Vagina (tissue), 2 donors: ENCODE results near the gene NFKBIB. TPM values are rescaled to one million over a fixed set of nuclear protein-coding genes. Genes with fewer than 3 reads are reported as not detected.

Experiments used
- DNase-seq, 2 donors: peaks; one replicate each; pipeline ENCODE4 v3.0.0-alpha.2; 2017; ENCODE audit errors: extremely low spot score in 2 of 2
- H3K27ac ChIP-seq: fragments of 200-600 bp; sonication (generic); one replicate; pipeline ENCODE4 v1.5.1; 2019
- H3K27me3 ChIP-seq: fragments of 200-600 bp; sonication (generic); one replicate; pipeline ENCODE4 v1.5.1; 2019
- H3K36me3 ChIP-seq, 2 donors: fragments of 200-600 bp; sonication (generic); one replicate each; pipeline ENCODE4 v1.5.1; 2017 to 2019
- H3K4me1 ChIP-seq: fragments of 200-600 bp; sonication (generic); one replicate; pipeline ENCODE4 v1.5.1; 2019
- H3K4me3 ChIP-seq, 2 donors: fragments of 200-600 bp; sonication (generic); 1 replicate in 1 of 2; 2 replicates in 1 of 2; pipeline ENCODE4 v1.5.1; 2016 to 2019
- H3K9me3 ChIP-seq: fragments of 200-600 bp; sonication (generic); one replicate; pipeline ENCODE4 v1.5.1; 2019
- POLR2A ChIP-seq, 2 donors: fragments of 450-650 bp; IDR thresholded peaks; one replicate each; pipeline ENCODE4 v1.6.1; 2017; ENCODE audit warnings: antibody characterized with exemption in 2 of 2, mild to moderate bottlenecking in 2 of 2, moderate library complexity in 2 of 2
- POLR2AphosphoS5 ChIP-seq, 2 donors: sonication (generic); formaldehyde crosslinking; IDR thresholded peaks; one replicate each; pipeline ENCODE4 v1.9.0; 2017; ENCODE audit warnings: antibody characterized with exemption in 2 of 2, mild to moderate bottlenecking in 2 of 2, low read depth in 1 of 2; ENCODE audit not compliant: insufficient read depth in 1 of 2
- intact Hi-C: fragments of 100-400 bp; cut with DNase I; formaldehyde crosslinking; loops from one replicate; pipeline ENCODE4 v1.15.1; 2023
- total RNA-seq: library from RNA; depleted of rRNA; stranded (reverse); fragments of >200 nt; gene quantifications from one replicate; pipeline ENCODE4 v1.2.3, GENCODE V29; 2016
- TF ChIP-seq, protein P1 (sequence below), 3 experiments: fragments of 450-650 bp in 2 of 3; fragments of 200-600 bp in 1 of 3; sonication (generic) in 1 of 3; IDR thresholded peaks; one replicate each; pipeline ENCODE4 v1.5.1; 2017 to 2019; ENCODE audit warnings: antibody characterized with exemption in 3 of 3, mild to moderate bottlenecking in 2 of 3, moderate library complexity in 2 of 3

Gene NFKBIB
- total RNA-seq, 1 donor from 2014 or later: 16.7 TPM

DNA sequence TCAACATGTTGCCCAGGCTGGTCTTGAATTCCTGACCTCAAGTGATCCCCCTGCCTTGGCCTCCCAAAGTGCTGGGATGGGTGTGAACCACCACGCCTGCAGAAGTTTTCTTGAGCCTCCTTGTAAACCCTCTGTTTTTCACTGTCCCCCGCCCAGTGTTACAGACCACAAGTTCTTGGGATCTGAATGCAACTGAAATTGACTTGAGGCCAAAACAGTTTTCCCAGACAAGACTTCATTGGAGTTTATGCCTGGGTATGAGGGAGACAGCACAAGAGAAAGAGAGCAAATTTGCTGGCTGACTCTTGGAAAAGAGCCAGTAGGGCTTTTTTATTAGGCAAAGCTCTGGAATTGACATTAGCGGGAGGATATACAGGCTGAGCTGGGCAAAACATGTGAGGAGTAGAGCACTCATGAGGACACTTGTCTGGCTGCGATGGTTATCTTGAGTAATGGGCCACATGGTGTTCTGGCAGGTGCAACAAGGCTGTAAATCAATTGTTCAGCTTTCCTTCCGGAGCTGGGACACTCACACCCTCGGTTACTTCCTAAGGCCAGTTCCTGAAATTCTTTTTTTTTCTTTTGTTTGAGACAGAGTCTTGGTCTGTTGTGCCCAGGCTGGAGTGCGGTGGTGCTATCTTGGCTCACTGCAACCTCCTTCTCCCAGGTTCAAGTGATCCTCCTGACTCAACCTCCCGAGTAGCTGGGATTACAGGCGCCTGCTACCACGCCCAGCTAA, 37.3 kb upstream of the NFKBIB start:
- TF ChIP-seq, protein P1, sequence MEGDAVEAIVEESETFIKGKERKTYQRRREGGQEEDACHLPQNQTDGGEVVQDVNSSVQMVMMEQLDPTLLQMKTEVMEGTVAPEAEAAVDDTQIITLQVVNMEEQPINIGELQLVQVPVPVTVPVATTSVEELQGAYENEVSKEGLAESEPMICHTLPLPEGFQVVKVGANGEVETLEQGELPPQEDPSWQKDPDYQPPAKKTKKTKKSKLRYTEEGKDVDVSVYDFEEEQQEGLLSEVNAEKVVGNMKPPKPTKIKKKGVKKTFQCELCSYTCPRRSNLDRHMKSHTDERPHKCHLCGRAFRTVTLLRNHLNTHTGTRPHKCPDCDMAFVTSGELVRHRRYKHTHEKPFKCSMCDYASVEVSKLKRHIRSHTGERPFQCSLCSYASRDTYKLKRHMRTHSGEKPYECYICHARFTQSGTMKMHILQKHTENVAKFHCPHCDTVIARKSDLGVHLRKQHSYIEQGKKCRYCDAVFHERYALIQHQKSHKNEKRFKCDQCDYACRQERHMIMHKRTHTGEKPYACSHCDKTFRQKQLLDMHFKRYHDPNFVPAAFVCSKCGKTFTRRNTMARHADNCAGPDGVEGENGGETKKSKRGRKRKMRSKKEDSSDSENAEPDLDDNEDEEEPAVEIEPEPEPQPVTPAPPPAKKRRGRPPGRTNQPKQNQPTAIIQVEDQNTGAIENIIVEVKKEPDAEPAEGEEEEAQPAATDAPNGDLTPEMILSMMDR (IDR thresholded peaks at IDR 0.05): no peak
- peak; percentile 44 to 90 for TF ChIP-seq POLR2AphosphoS5 (IDR thresholded peaks at IDR 0.05; ENCODE audit: insufficient read depth in 1 of 2, low read depth in 1 of 2)
- TF ChIP-seq POLR2A (IDR thresholded peaks at IDR 0.05): no peak
- H3K4me3 ChIP-seq: no peak overlapping the region
- H3K36me3 ChIP-seq: no peaks in the 10 kb centered on the region
- H3K4me1 ChIP-seq: peaks cover 29% of the 10 kb centered on the region
- no peaks in the 10 kb centered on the region for H3K27me3 ChIP-seq
- DNase-seq: no peak
- peak overlapping the region; percentile 68 for H3K27ac ChIP-seq
- no peaks in the 10 kb centered on the region for H3K9me3 ChIP-seq
- intact Hi-C loops: no loop called here

DNA sequence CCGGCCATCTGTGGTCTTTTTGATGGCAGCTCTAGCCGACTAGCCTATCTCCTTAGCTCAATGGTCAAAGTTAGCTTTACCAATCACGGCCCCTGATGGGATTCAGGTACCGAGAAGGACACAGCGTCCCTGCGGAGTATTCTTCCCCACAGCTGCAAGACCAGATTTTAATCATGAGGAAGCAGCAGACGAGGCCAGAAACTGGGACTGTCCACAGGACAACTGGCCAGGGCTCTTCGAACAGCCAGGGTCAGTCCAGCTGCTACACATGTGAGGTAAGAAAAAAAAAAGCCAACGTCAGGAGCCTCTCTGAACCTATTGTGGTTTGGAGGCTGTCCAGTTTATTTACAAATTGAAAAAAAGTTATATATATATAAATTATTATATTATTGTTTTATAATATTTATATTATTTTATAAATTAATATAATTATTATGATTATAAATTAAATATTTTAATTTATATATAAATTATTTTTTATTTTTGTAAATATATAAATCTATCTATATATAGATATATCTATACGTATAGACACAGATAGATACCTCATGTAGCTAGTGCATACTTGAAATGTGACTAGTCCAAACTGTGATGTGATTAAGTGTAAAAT, 32.5 kb upstream of the NFKBIB start:
- peaks cover 40% of the 10 kb centered on the region for H3K4me1 ChIP-seq
- H3K4me3 ChIP-seq: no peak overlapping the region
- no peaks in the 10 kb centered on the region for H3K36me3 ChIP-seq
- intact Hi-C loops: no loop called here
- TF ChIP-seq POLR2A (IDR thresholded peaks at IDR 0.05) (no peak), POLR2AphosphoS5 (IDR thresholded peaks at IDR 0.05; ENCODE audit: insufficient read depth in 1 of 2, low read depth in 1 of 2) (no peak)
- TF ChIP-seq, protein P1 (IDR thresholded peaks at IDR 0.05): no peak
- H3K9me3 ChIP-seq: no peaks in the 10 kb centered on the region
- H3K27me3 ChIP-seq: no peaks in the 10 kb centered on the region
- no peak overlapping the region for H3K27ac ChIP-seq
- no peak for DNase-seq

DNA sequence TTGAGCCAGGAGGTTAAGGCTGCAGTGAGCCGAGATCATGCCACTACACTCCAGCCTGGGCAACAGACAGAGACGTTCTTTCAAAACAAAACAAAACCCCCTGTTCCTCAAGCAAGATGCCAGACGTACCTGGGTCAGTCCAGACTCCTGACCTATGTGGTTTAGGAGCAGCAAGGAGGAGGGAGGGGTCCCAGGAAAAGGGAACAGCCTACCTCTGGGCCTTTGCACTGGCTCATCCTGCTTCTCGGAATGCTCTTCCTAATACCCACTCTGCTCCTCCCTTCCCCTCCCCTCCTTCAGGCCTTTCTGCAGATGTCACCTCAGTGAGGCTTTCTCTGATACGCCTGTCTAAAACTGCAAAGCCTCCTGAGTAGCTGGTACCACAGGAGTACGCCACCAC, 31.2 kb upstream of the NFKBIB start:
- no peak for DNase-seq
- H3K4me3 ChIP-seq: no peak overlapping the region
- H3K4me1 ChIP-seq: peaks cover 27% of the 10 kb centered on the region
- intact Hi-C loops: no loop called here
- no peaks in the 10 kb centered on the region for H3K27me3 ChIP-seq
- H3K9me3 ChIP-seq: no peaks in the 10 kb centered on the region
- H3K27ac ChIP-seq: no peak overlapping the region
- no peaks in the 10 kb centered on the region for H3K36me3 ChIP-seq
- TF ChIP-seq POLR2AphosphoS5 (IDR thresholded peaks at IDR 0.05; ENCODE audit: insufficient read depth in 1 of 2, low read depth in 1 of 2) (no peak), POLR2A (IDR thresholded peaks at IDR 0.05) (no peak)
- TF ChIP-seq, protein P1 (IDR thresholded peaks at IDR 0.05): no peak

DNA sequence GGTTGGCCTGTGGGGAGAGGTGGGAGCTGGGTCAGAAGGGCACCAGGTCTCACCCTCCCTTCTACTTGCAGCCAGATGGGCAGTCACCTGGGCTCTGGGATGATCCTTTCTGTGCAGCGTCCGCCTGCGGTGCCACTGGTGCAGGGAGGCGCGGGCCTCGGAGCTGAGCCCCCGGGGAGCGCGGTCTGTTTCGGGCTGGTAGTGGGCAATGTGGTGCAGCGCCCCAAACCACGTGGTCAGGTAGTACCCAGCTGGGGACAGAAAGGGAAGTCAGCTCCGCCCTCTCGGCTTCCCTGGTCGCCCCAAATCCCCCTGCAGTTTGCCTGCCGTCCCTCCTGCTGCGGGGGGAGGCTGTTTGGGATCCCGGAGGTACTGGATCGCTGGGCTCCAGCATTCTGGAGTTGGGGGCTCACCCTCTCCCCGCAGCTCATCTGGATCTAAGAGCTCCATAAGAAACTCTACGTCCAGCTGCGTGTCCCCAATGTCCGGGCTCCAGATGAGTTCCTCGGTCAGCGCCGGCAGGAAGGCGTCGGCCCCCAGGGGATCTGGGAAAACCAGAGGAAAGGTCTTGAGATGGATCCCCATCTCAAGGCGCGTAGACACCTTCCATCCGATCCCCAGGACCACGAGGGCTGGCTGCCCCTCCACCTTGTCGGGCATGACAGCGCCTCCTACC, 30.5 kb upstream of the NFKBIB start:
- Histone ChIP-seq H3K9me3 (no peaks in the 10 kb centered on the region), H3K27me3 (no peaks in the 10 kb centered on the region), H3K36me3 (no peaks in the 10 kb centered on the region), H3K27ac (peak overlapping the region; percentile 60), H3K4me3 (peak overlapping the region; percentile 49 to 53), H3K4me1 (peaks cover 20% of the 10 kb centered on the region)
- intact Hi-C loops: no loop called here
- no peak for DNase-seq
- TF ChIP-seq, protein P1 (IDR thresholded peaks at IDR 0.05): no peak
